GM21786 (cell line): ENCODE measurements around the gene RGS12.
"Not testable (repeated sequence)": the region's sequence is repeated elsewhere in the genome, so short reads cannot be mapped to it uniquely, and the experiment has no call there.

Experiments
- ATAC-seq: cut with Tn5 transposase; IDR thresholded peaks from one replicate; pipeline ENCODE4 v1.9.1; 2021; ENCODE audit not compliant: unreplicated experiment

The RGS12 gene

GRCh38 chr4:3294401-3295241, 1.8 kb downstream of the RGS12 start:
- no peak for ATAC-seq

GRCh38 chr4:3295837-3296624, 3.2 kb downstream of the RGS12 start:
- no peak for ATAC-seq

- no peak for ATAC-seq
Observed at GRCh38 chr4:3296651-3297050, 3.8 kb downstream of the RGS12 start.

- no peak for ATAC-seq
Observed at GRCh38 chr4:3297066-3297859, 4.4 kb downstream of the RGS12 start.

GRCh38 chr4:3299122-3299975, 6.5 kb downstream of the RGS12 start:
- no peak for ATAC-seq

GRCh38 chr4:3299976-3300671, 7.3 kb downstream of the RGS12 start:
- no peak for ATAC-seq

GRCh38 chr4:3300882-3301281, 8.1 kb downstream of the RGS12 start:
- ATAC-seq: not testable (repeated sequence)

GRCh38 chr4:3301450-3302172, 8.8 kb downstream of the RGS12 start:
- no peak for ATAC-seq

- peak; percentile 56 for ATAC-seq
Observed at GRCh38 chr4:3302173-3302785, 9.5 kb downstream of the RGS12 start.

GRCh38 chr4:3302786-3303564, 10.2 kb downstream of the RGS12 start:
- no peak for ATAC-seq

GRCh38 chr4:3303565-3303824, 10.7 kb downstream of the RGS12 start:
- no peak for ATAC-seq

GRCh38 chr4:3303923-3304710, 11.3 kb downstream of the RGS12 start:
- no peak for ATAC-seq

- no peak for ATAC-seq
Observed at GRCh38 chr4:3304831-3305609, 12.2 kb downstream of the RGS12 start.

GRCh38 chr4:3305610-3306371, 13.0 kb downstream of the RGS12 start:
- ATAC-seq: no peak

GRCh38 chr4:3306450-3306849, 13.6 kb downstream of the RGS12 start:
- no peak for ATAC-seq

- ATAC-seq: no peak
Observed at GRCh38 chr4:3307060-3307459, 14.2 kb downstream of the RGS12 start.
